Erythroblast (primary cell): ENCODE data around the gene SLC2A6.
A peak's percentile ranks its signal among the peaks of the same experiment; 100 is the strongest.

Source experiments
- DNase-seq, 2 experiments: peaks; one replicate each; lab custom pipeline; 2025; lab: John Stamatoyannopoulos, UW
- GATA1 ChIP-seq: IDR thresholded peaks from 2 replicates; pipeline ENCODE4 v1.6.1; 2011; ENCODE audit warnings: low read depth, mild to moderate bottlenecking, control low read depth, low read length, moderate library complexity
- POLR2A ChIP-seq: IDR thresholded peaks from 2 replicates; pipeline ENCODE4 v1.6.1; 2011; ENCODE audit warnings: mild to moderate bottlenecking, low read length

Gene SLC2A6

GRCh38 chr9:133488686-133489252 lies 9.9 kb upstream of the SLC2A6 start:
- no peak for DNase-seq
- TF ChIP-seq POLR2A (no peak), GATA1 (no peak)

- no peak for DNase-seq
- TF ChIP-seq POLR2A = no peak
- no peak for TF ChIP-seq GATA1
Observed at GRCh38 chr9:133487331-133487725, 8.4 kb upstream of the SLC2A6 start.

- DNase-seq = no peak
- TF ChIP-seq GATA1 (no peak), POLR2A (no peak)
Observed at GRCh38 chr9:133485531-133486260, 6.8 kb upstream of the SLC2A6 start.

- TF ChIP-seq POLR2A (no peak), GATA1 (no peak)
- no peak for DNase-seq
Observed at GRCh38 chr9:133484671-133485437, 6.0 kb upstream of the SLC2A6 start.

GRCh38 chr9:133483611-133484010 lies 4.7 kb upstream of the SLC2A6 start:
- no peak for TF ChIP-seq POLR2A
- TF ChIP-seq GATA1 = no peak
- DNase-seq = no peak

GRCh38 chr9:133477992-133478850 lies 678 bp downstream of the SLC2A6 start:
- TF ChIP-seq GATA1 = no peak
- no peak for TF ChIP-seq POLR2A
- DNase-seq = no peak

- TF ChIP-seq GATA1 (no peak), POLR2A (no peak)
- no peak for DNase-seq
Observed at GRCh38 chr9:133477461-133477860, 1.4 kb downstream of the SLC2A6 start.

- TF ChIP-seq POLR2A = no peak
- no peak for TF ChIP-seq GATA1
- no peak for DNase-seq
Observed at GRCh38 chr9:133476941-133477340, 2.0 kb downstream of the SLC2A6 start.

- TF ChIP-seq POLR2A (no peak), GATA1 (no peak)
- peak in 1 of 2 experiments; percentile 10 for DNase-seq
Observed at GRCh38 chr9:133476036-133476931, 2.6 kb downstream of the SLC2A6 start.

- no peak for DNase-seq
- TF ChIP-seq GATA1 (no peak), POLR2A (no peak)
Observed at GRCh38 chr9:133475292-133476012, 3.4 kb downstream of the SLC2A6 start.

GRCh38 chr9:133474853-133475252 lies 4.0 kb downstream of the SLC2A6 start:
- TF ChIP-seq GATA1 (no peak), POLR2A (no peak)
- DNase-seq = no peak

- no peak for TF ChIP-seq POLR2A
- TF ChIP-seq GATA1 = no peak
Observed at GRCh38 chr9:133474215-133474614, 4.7 kb downstream of the SLC2A6 start.

GRCh38 chr9:133473743-133474142 lies 5.2 kb downstream of the SLC2A6 start:
- no peak for DNase-seq
- TF ChIP-seq POLR2A = no peak
- no peak for TF ChIP-seq GATA1

More at GRCh38 chr9:133474215-133474614, 4.7 kb downstream of the SLC2A6 start:
- DNase-seq = no peak
